PC-9 (cell line): ENCODE measurements around the gene ARHGAP26. TPM values are rescaled to one million over a fixed set of nuclear protein-coding genes. Genes with fewer than 3 reads are reported as not detected.

Experiments used
- BruUV-seq: library from RNA; stranded (reverse); fragments of 400-500 nt; replicated peaks from 2 replicates; lab custom pipeline; 2021; lab: Mats Ljungman, UMichigan
- CTCF ChIA-PET: fragments of 300-600 bp; sonication (Branson Sonifier 250); formaldehyde crosslinking; loops from one replicate; lab custom pipeline; 2022; ENCODE audit warnings: antibody characterized with exemption; lab: Charles Lee
- POLR2A ChIA-PET: fragments of 300-600 bp; sonication (Branson Sonifier 250); formaldehyde crosslinking; loops from one replicate; lab custom pipeline; 2022; ENCODE audit warnings: antibody characterized with exemption; ENCODE audit not compliant: unreplicated experiment; lab: Charles Lee
- DNase-seq, 2 experiments: peaks; one replicate each; pipeline versions ENCODE4 v3.0.0 to v3.0.0-alpha.2; 2015 to 2022; ENCODE audit warnings: mixed read lengths in 1 of 2
- H2AFZ ChIP-seq: fragments of 200-600 bp; sonication (generic); 2 replicates; pipeline ENCODE4 v1.8.1; 2017; ENCODE audit warnings: antibody characterized with exemption
- H3F3A ChIP-seq: fragments of 200-600 bp; sonication (generic); 2 replicates; pipeline ENCODE4 v1.8.1; 2017; ENCODE audit warnings: antibody characterized with exemption, mild to moderate bottlenecking, low read depth; ENCODE audit not compliant: insufficient read depth
- H3K27ac ChIP-seq: fragments of 200-600 bp; sonication (generic); 2 replicates; pipeline ENCODE4 v1.6.1; 2016; ENCODE audit warnings: mixed run types
- H3K27me3 ChIP-seq: fragments of 200-600 bp; sonication (generic); 2 replicates; pipeline ENCODE4 v1.6.1; 2016; ENCODE audit warnings: low read depth, mixed run types; ENCODE audit not compliant: insufficient read depth
- H3K36me3 ChIP-seq: fragments of 200-600 bp; sonication (generic); 2 replicates; pipeline ENCODE4 v1.6.1; 2016; ENCODE audit warnings: low read depth, mixed run types
- H3K4me1 ChIP-seq: fragments of 200-600 bp; sonication (generic); replicated peaks from 2 replicates; pipeline ENCODE4 v1.6.1; 2016; ENCODE audit warnings: mixed run types; ENCODE audit not compliant: insufficient read depth
- H3K4me2 ChIP-seq: fragments of 200-600 bp; sonication (generic); 2 replicates; pipeline ENCODE4 v1.6.1; 2017; ENCODE audit warnings: mixed run types
- H3K4me3 ChIP-seq: fragments of 200-600 bp; sonication (generic); 2 replicates; pipeline ENCODE4 v1.6.1; 2016; ENCODE audit warnings: mixed run types
- H3K79me2 ChIP-seq: fragments of 200-600 bp; sonication (generic); 2 replicates; pipeline ENCODE4 v1.6.1; 2017; ENCODE audit warnings: low read depth, mixed run types
- H3K9me2 ChIP-seq: fragments of 200-600 bp; sonication (generic); 2 replicates; pipeline ENCODE4 v1.8.1; 2017; ENCODE audit warnings: mild to moderate bottlenecking; ENCODE audit not compliant: insufficient read depth
- H3K9me3 ChIP-seq: fragments of 200-600 bp; sonication (generic); 2 replicates; pipeline ENCODE4 v1.8.1; 2016; ENCODE audit warnings: low read depth; ENCODE audit not compliant: insufficient read depth
- H4K20me1 ChIP-seq: fragments of 200-600 bp; sonication (generic); 2 replicates; pipeline ENCODE4 v1.8.1; 2017; ENCODE audit not compliant: insufficient read depth
- CTCF ChIP-seq: fragments of 200-600 bp; sonication (generic); conservative IDR thresholded peaks from 2 replicates; pipeline ENCODE4 v1.6.1; 2017; ENCODE audit warnings: mixed run types, antibody characterized with exemption, mild to moderate bottlenecking, moderate library complexity
- EZH2 ChIP-seq: fragments of 200-600 bp; sonication (generic); IDR thresholded peaks from 2 replicates; pipeline ENCODE4 v1.8.0; 2017; ENCODE audit warnings: antibody characterized with exemption, low read depth
- intact Hi-C: fragments of 100-400 bp; cut with micrococcal nuclease; formaldehyde crosslinking; loops from one replicate; pipeline ENCODE4 v1.10.0; 2022; ENCODE audit not compliant: unreplicated experiment
- total RNA-seq: library from RNA; stranded (reverse); gene quantifications from 2 replicates; pipeline ENCODE4 v1.2.3, GENCODE V29; 2021

The ARHGAP26 gene
- total RNA-seq, 1 experiment from 2014 or later: 29.7 TPM

GRCh38 chr5:142894315-142894714, 124.1 kb downstream of the ARHGAP26 start:
- Histone ChIP-seq H3K79me2 (no peaks in the 10 kb centered on the region), H3K4me2 (no peak overlapping the region), H3F3A (peaks cover 25% of the 10 kb centered on the region), H3K27ac (no peak overlapping the region), H2AFZ (no peak overlapping the region), H3K36me3 (0 out of 2 replicates have a peak, but pooled peaks cover 3% of the 10 kb centered on the region), H3K4me1 (peaks cover 21% of the 10 kb centered on the region), H3K4me3 (no peak overlapping the region), H3K27me3 (no peaks in the 10 kb centered on the region), H4K20me1 (no peaks in the 10 kb centered on the region), H3K9me3 (no peaks in the 10 kb centered on the region), H3K9me2 (no peaks in the 10 kb centered on the region)
- DNase-seq: no peak
- POLR2A ChIA-PET: no interaction called here
- CTCF ChIA-PET: no interaction called here
- intact Hi-C loops: no loop called here
- no TSS peak for BruUV-seq
- TF ChIP-seq CTCF (no peak), EZH2 (no peak)

GRCh38 chr5:142894749-142895148, 124.6 kb downstream of the ARHGAP26 start:
- H3K4me2 ChIP-seq: no peak overlapping the region
- no peak overlapping the region for H2AFZ ChIP-seq
- BruUV-seq: no TSS peak
- ChIA-PET POLR2A (no interaction called here), CTCF (no interaction called here)
- intact Hi-C loops: no loop called here
- 0 out of 2 replicates have a peak, but pooled peaks cover 3% of the 10 kb centered on the region for H3K36me3 ChIP-seq
- TF ChIP-seq EZH2: no peak
- peaks cover 21% of the 10 kb centered on the region for H3K4me1 ChIP-seq
- H3K9me3 ChIP-seq: no peaks in the 10 kb centered on the region
- peaks cover 25% of the 10 kb centered on the region for H3F3A ChIP-seq
- no peak for DNase-seq
- no peak overlapping the region for H3K27ac ChIP-seq
- no peak overlapping the region for H3K4me3 ChIP-seq
- no peaks in the 10 kb centered on the region for H3K79me2 ChIP-seq
- no peaks in the 10 kb centered on the region for H3K9me2 ChIP-seq
- H3K27me3 ChIP-seq: no peaks in the 10 kb centered on the region
- H4K20me1 ChIP-seq: no peaks in the 10 kb centered on the region

DNA sequence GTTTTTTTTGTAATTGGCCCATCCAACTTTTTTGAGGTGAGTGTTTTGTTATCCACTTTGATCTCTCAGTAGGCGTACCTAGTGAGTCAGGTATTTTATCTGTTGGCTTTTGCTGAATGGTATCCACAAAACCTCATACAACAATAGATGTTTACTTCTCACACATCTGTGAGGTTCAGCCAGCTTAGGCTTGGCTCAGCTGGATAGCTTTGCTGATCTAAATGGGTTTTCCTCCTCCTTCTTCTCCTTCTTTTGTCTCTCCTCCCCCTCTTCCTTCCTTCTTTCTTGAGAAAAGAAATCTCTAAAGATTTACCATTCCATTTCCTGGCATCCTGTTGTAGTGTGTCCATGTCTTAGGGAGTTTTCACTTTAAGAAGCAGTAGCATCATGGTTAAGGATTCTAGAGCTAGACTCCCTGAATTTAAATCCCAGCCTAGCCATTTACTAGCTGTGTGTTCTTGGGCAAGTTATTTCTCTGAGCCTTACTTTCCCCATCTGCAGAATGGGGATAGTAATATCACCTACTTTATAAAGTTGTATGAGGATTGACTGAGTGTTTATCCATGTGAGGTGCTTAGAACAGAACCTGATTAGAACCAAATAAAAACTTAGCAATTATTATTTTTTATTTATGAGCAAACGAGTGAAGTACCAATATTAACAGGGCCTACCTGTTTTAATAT, 126.3 kb downstream of the ARHGAP26 start:
- H3F3A ChIP-seq: peaks cover 33% of the 10 kb centered on the region
- H3K4me1 ChIP-seq: peaks cover 34% of the 10 kb centered on the region
- no peaks in the 10 kb centered on the region for H3K9me2 ChIP-seq
- H3K4me2 ChIP-seq: 0 out of 2 replicates have a peak overlapping the region, but pooled peaks have one; percentile 5
- TF ChIP-seq EZH2: no peak
- TF ChIP-seq CTCF: no peak
- ChIA-PET CTCF (interaction anchor here (0.6 to 1.3 kb wide), 3 partner anchors 8 to 483 kb away, joined by 3 to 8 read pairs (median 4); no protein-coding TSS in a partner anchor), POLR2A (interaction anchor here (0.5 to 0.6 kb wide), 2 partner anchors 21 to 70 kb away, joined by 5 read pairs; no protein-coding TSS in a partner anchor)
- H3K4me3 ChIP-seq: no peak overlapping the region
- H4K20me1 ChIP-seq: no peaks in the 10 kb centered on the region
- H3K36me3 ChIP-seq: 0 out of 2 replicates have a peak, but pooled peaks cover 3% of the 10 kb centered on the region
- peak; percentile 19 to 70 for DNase-seq
- H3K27ac ChIP-seq: peak overlapping the region; percentile 8
- H3K9me3 ChIP-seq: no peaks in the 10 kb centered on the region
- H3K79me2 ChIP-seq: no peaks in the 10 kb centered on the region
- H3K27me3 ChIP-seq: no peaks in the 10 kb centered on the region
- no peak overlapping the region for H2AFZ ChIP-seq
- BruUV-seq: no TSS peak
- intact Hi-C loops: no loop called here
